22Rv1 (cell line): ENCODE results near the gene C10orf62.
"Not testable (repeated sequence)": the region's sequence is repeated elsewhere in the genome, so short reads cannot be mapped to it uniquely, and the experiment has no call there.

Experiments
- ZFX ChIP-seq: fragments of 450-650 bp; IDR thresholded peaks from 2 replicates; pipeline ENCODE4 v1.6.1; 2017; ENCODE audit warnings: antibody characterized with exemption, borderline replicate concordance
- TF ChIP-seq, protein P1 (sequence below): fragments of 450-650 bp; IDR thresholded peaks from 2 replicates; pipeline ENCODE4 v1.5.1; 2017; ENCODE audit warnings: mild to moderate bottlenecking

GRCh38 chr10:97554336-97554735 lies 35.2 kb upstream of the C10orf62 start:
- TF ChIP-seq, protein P1, sequence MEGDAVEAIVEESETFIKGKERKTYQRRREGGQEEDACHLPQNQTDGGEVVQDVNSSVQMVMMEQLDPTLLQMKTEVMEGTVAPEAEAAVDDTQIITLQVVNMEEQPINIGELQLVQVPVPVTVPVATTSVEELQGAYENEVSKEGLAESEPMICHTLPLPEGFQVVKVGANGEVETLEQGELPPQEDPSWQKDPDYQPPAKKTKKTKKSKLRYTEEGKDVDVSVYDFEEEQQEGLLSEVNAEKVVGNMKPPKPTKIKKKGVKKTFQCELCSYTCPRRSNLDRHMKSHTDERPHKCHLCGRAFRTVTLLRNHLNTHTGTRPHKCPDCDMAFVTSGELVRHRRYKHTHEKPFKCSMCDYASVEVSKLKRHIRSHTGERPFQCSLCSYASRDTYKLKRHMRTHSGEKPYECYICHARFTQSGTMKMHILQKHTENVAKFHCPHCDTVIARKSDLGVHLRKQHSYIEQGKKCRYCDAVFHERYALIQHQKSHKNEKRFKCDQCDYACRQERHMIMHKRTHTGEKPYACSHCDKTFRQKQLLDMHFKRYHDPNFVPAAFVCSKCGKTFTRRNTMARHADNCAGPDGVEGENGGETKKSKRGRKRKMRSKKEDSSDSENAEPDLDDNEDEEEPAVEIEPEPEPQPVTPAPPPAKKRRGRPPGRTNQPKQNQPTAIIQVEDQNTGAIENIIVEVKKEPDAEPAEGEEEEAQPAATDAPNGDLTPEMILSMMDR = not testable (repeated sequence)
- TF ChIP-seq ZFX = not testable (repeated sequence)
